ENCODE results near the gene SH3RF3. TPM values are rescaled to one million over a fixed set of nuclear protein-coding genes. Genes with fewer than 3 reads are reported as not detected.

SH3RF3 gene
- total RNA-seq, 4 donors from 2014 or later, result 2.8 to 5.7 (median 3.0) TPM

DNA sequence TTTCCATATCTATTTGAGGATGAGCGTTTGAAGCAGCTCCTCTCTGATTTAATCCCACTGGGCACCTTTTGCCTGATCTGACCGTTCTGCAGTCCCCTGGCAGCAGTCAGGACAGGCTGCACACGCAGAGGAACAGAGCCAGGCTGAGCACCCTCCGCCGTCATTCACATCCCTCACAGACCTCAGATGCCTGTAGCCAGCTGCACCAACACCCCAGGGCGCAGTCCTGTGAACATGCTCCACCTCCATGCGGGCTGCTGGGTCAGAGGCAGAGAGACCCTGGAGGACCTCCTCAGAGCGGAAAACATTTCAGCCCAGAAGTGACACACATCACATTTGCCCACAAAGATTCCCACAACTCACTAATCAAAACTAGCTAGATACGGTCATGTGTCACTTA is 338.7 kb downstream of the SH3RF3 start:
- intact Hi-C loops (cut with DNase I; ENCODE audit: low total_unique reads) (no loop called here), in situ Hi-C loops (cut with MboI; ENCODE audit: low sequenced_read_pairs in 4 of 4) (no loop called here)
- H3K36me3 ChIP-seq, result no peaks in the 10 kb centered on the region
- H3K4me1 ChIP-seq, result peaks cover 19 to 29% of the 10 kb centered on the region in 2 donors
- no peak for TF ChIP-seq POLR2A (IDR thresholded peaks at IDR 0.05)
- no peak for TF ChIP-seq CTCF (IDR thresholded peaks at IDR 0.05 in 4 of 5, conservative IDR thresholded peaks at IDR 0.05 in 1 of 5)
- DNase-seq (peak in 1 of 2 donors; percentile 12), ATAC-seq (peak; percentile 17 to 45)
- H3K9me3 ChIP-seq, result no peaks in the 10 kb centered on the region
- no peaks in the 10 kb centered on the region for H3K27me3 ChIP-seq
- no peak overlapping the region for H3K4me3 ChIP-seq
- peak overlapping the region; percentile 16 to 62 (median 50) for H3K27ac ChIP-seq

GRCh38 chr2:109468893-109469292 is 339.9 kb downstream of the SH3RF3 start:
- in situ Hi-C loops (cut with MboI; ENCODE audit: low sequenced_read_pairs in 4 of 4) (no loop called here), intact Hi-C loops (cut with DNase I; ENCODE audit: low total_unique reads) (no loop called here)
- no peaks in the 10 kb centered on the region for H3K36me3 ChIP-seq
- H3K27ac ChIP-seq, result peak overlapping the region in 1 of 4 donors; percentile 62
- ATAC-seq (peak; percentile 49 to 68), DNase-seq (peak; percentile 28 to 52)
- no peak overlapping the region for H3K4me3 ChIP-seq
- no peaks in the 10 kb centered on the region for H3K9me3 ChIP-seq
- no peaks in the 10 kb centered on the region for H3K27me3 ChIP-seq
- TF ChIP-seq CTCF (IDR thresholded peaks at IDR 0.05 in 4 of 5, conservative IDR thresholded peaks at IDR 0.05 in 1 of 5) (no peak), POLR2A (IDR thresholded peaks at IDR 0.05) (no peak)
- H3K4me1 ChIP-seq, result peaks cover 19 to 29% of the 10 kb centered on the region in 2 donors

DNA sequence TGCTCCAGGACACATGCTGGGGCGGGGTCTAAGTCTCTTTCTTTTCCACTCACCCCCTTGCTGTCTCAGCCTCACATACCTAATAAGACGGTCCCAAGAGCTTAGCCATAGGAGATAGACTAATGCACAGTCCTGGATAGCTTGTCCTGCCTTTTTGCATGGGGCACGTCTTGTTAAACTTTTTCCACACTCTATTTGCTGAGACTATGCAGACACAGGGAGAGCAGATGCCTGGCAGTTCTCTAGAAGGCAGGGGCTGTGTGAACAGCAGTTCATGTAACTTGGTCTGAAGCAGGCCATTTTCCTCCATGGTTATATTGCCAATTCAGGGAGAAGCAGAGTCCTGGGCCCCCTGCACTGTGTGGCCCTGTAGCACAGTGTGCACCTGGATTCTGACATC is 342.7 kb downstream of the SH3RF3 start:
- no peak overlapping the region for H3K4me3 ChIP-seq
- intact Hi-C loops (cut with DNase I; ENCODE audit: low total_unique reads) (loop anchor here (10.0 kb wide), 1 partner anchor 557 kb away; no protein-coding TSS in a partner anchor), in situ Hi-C loops (cut with MboI; ENCODE audit: low sequenced_read_pairs in 4 of 4) (no loop called here)
- no peak overlapping the region for H3K27ac ChIP-seq
- no peaks in the 10 kb centered on the region for H3K27me3 ChIP-seq
- no peaks in the 10 kb centered on the region for H3K9me3 ChIP-seq
- DNase-seq, result no peak
- TF ChIP-seq CTCF (IDR thresholded peaks at IDR 0.05 in 4 of 5, conservative IDR thresholded peaks at IDR 0.05 in 1 of 5) (no peak), POLR2A (IDR thresholded peaks at IDR 0.05) (no peak)
- no peak for ATAC-seq
- no peaks in the 10 kb centered on the region for H3K36me3 ChIP-seq
- H3K4me1 ChIP-seq, result peaks cover 19 to 28% of the 10 kb centered on the region in 2 donors

- DNase-seq, result no peak
- no peak overlapping the region for H3K27ac ChIP-seq
- TF ChIP-seq POLR2A (IDR thresholded peaks at IDR 0.05) (no peak), CTCF (IDR thresholded peaks at IDR 0.05 in 4 of 5, conservative IDR thresholded peaks at IDR 0.05 in 1 of 5) (no peak)
- in situ Hi-C loops (cut with MboI; ENCODE audit: low sequenced_read_pairs in 4 of 4), result no loop called here
- no peaks in the 10 kb centered on the region for H3K9me3 ChIP-seq
- no peaks in the 10 kb centered on the region for H3K36me3 ChIP-seq
- intact Hi-C loops (cut with DNase I; ENCODE audit: low total_unique reads), result loop anchor here (10.0 kb wide), 1 partner anchor 558 kb away; no protein-coding TSS in a partner anchor
- H3K4me1 ChIP-seq, result peaks cover 14 to 21% of the 10 kb centered on the region in 2 donors
- no peaks in the 10 kb centered on the region for H3K27me3 ChIP-seq
- no peak for ATAC-seq
- no peak overlapping the region for H3K4me3 ChIP-seq
Measured at GRCh38 chr2:109472331-109472959, 343.4 kb downstream of the SH3RF3 start.
